ENCODE results near the gene TRIM44. TPM values are rescaled to one million over a fixed set of nuclear protein-coding genes. Genes with fewer than 3 reads are reported as not detected.
"Not testable (repeated sequence)": the region's sequence is repeated elsewhere in the genome, so short reads cannot be mapped to it uniquely, and the experiment has no call there.

TRIM44 gene
- total and polyA plus RNA-seq, 12 donors, result 5.5 to 89.8 (median 34.1) TPM

GRCh38 chr11:35771722-35772121 is 109.1 kb downstream of the TRIM44 start:
- no peak for DNase-seq
- intact Hi-C loops (cut with DNase I), result no loop called here
- H3K4me1 ChIP-seq (replicated peaks in 1 of 2), result no peaks in the 10 kb centered on the region
- H3K27ac ChIP-seq, result no peak overlapping the region
- no peaks in the 10 kb centered on the region for H3K9me3 ChIP-seq (replicated peaks in 1 of 3)
- no peaks in the 10 kb centered on the region for H3K36me3 ChIP-seq (replicated peaks in 1 of 2)
- TF ChIP-seq POLR2A (IDR thresholded peaks at IDR 0.05), result no peak
- TF ChIP-seq, protein P1, sequence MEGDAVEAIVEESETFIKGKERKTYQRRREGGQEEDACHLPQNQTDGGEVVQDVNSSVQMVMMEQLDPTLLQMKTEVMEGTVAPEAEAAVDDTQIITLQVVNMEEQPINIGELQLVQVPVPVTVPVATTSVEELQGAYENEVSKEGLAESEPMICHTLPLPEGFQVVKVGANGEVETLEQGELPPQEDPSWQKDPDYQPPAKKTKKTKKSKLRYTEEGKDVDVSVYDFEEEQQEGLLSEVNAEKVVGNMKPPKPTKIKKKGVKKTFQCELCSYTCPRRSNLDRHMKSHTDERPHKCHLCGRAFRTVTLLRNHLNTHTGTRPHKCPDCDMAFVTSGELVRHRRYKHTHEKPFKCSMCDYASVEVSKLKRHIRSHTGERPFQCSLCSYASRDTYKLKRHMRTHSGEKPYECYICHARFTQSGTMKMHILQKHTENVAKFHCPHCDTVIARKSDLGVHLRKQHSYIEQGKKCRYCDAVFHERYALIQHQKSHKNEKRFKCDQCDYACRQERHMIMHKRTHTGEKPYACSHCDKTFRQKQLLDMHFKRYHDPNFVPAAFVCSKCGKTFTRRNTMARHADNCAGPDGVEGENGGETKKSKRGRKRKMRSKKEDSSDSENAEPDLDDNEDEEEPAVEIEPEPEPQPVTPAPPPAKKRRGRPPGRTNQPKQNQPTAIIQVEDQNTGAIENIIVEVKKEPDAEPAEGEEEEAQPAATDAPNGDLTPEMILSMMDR (IDR thresholded peaks at IDR 0.05), result no peak
- 91 to 99% (median 97%) methylated on average over 4 to 5 of the region's 5 CpGs for WGBS, 4 donors
- no peak overlapping the region for H3K4me3 ChIP-seq
- no peaks in the 10 kb centered on the region for H3K27me3 ChIP-seq

- intact Hi-C loops (cut with DNase I); H3K9me3 ChIP-seq (replicated peaks in 1 of 3); H3K36me3 ChIP-seq (replicated peaks in 1 of 2); DNase-seq; H3K4me1 ChIP-seq (replicated peaks in 1 of 2); H3K4me3 ChIP-seq; H3K27ac ChIP-seq; H3K27me3 ChIP-seq: not testable (repeated sequence)
- 89 to 100% (median 96%) methylated on average over 2 to 3 of the region's 3 CpGs for WGBS, 4 donors
Measured at GRCh38 chr11:35777241-35777640, 114.7 kb downstream of the TRIM44 start.

DNA sequence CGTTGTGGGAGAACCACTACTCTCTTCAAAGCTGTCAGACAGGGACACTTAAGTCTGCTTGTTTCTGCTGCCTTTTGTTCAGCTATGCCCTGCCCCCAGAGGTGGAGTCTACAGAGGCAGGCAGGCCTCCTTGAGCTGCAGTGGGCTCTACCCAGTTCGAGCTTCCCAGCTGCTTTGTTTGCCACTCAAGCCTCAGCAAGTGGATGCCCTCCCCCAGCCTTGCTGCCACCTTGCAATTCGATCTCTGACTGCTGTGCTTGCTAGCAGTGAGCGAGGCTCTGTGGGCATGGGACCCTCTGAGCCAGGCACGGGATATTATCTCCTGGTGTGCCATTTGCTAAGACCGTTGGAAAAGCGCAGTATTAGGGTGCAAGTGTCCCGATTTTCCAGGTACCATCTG is 116.4 kb downstream of the TRIM44 start:
- H3K27me3 ChIP-seq; H3K27ac ChIP-seq; intact Hi-C loops (cut with DNase I); DNase-seq; H3K4me1 ChIP-seq (replicated peaks in 1 of 2); H3K4me3 ChIP-seq; H3K36me3 ChIP-seq (replicated peaks in 1 of 2); H3K9me3 ChIP-seq (replicated peaks in 1 of 3): not testable (repeated sequence)
- WGBS, 4 donors, result 95 to 98% (median 97%) methylated on average over 7 to 8 of the region's 8 CpGs

- peaks cover 0 to 10% of the 10 kb centered on the region in 2 donors for H3K4me1 ChIP-seq (replicated peaks in 1 of 2)
- no peak overlapping the region for H3K4me3 ChIP-seq
- no peak for TF ChIP-seq POLR2A (IDR thresholded peaks at IDR 0.05)
- TF ChIP-seq, protein P1 (IDR thresholded peaks at IDR 0.05), result no peak
- no peaks in the 10 kb centered on the region for H3K27me3 ChIP-seq
- no peak overlapping the region for H3K27ac ChIP-seq
- no peak for DNase-seq
- no peaks in the 10 kb centered on the region for H3K36me3 ChIP-seq (replicated peaks in 1 of 2)
- 97 to 99% (median 98%) methylated on average over 5 of the region's 5 CpGs for WGBS, 4 donors
- peaks cover 0 to 4% (median 0%) of the 10 kb centered on the region in 3 donors for H3K9me3 ChIP-seq (replicated peaks in 1 of 3)
- intact Hi-C loops (cut with DNase I), result no loop called here
Measured at GRCh38 chr11:35779409-35779808, 116.8 kb downstream of the TRIM44 start.

DNA sequence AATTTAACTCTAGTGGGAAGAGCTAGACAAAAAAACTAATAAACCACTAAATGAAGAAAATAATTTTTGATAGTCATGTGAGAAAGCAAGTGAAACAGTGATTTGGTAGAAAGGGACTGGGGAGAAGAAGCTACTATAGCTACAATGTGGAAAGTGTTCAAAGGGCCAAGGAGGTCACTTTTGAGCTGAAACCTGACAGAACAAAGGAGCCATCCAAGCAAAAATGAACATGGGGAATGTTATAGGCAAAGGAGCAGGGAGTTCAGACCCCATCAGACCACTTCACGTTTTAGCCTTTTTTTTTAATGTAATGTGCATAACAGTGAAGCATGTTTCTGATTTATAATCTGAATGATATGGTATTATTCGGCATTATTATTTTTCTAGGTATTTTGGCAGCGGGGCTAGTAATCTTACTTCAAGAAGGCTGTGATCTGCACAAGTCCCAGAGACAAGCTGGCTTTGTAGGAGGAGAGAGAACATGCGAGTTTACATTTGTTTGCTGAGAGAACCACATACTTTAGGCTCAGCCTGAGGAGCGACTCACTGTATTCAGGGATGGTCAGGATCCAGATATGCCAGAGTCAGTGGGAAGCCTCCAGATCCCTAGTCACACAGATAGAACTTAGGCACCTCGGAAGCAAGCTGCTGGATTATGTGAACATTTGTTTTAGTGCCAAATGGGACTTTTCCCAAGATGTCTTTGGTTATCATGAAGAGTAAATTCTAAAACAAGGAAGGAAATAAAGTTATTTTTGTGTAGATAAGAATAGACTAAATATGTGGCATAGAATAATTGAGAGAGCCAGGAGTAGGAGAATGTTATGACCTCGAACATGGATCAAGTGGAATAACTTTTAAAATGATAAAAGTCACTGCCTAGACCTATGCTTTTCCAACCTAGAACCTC is 118.6 kb downstream of the TRIM44 start:
- peaks cover 0 to 10% of the 10 kb centered on the region in 2 donors for H3K4me1 ChIP-seq (replicated peaks in 1 of 2)
- peaks cover 0 to 4% (median 0%) of the 10 kb centered on the region in 3 donors for H3K9me3 ChIP-seq (replicated peaks in 1 of 3)
- no peak for TF ChIP-seq POLR2A (IDR thresholded peaks at IDR 0.05)
- TF ChIP-seq, protein P1 (IDR thresholded peaks at IDR 0.05), result no peak
- no peaks in the 10 kb centered on the region for H3K27me3 ChIP-seq
- DNase-seq, result peak in 2 of 7 donors; percentile 8 to 12
- H3K27ac ChIP-seq, result no peak overlapping the region
- 63 to 73% (median 67%) methylated on average over 7 of the region's 7 CpGs for WGBS, 4 donors
- H3K4me3 ChIP-seq, result no peak overlapping the region
- H3K36me3 ChIP-seq (replicated peaks in 1 of 2), result no peaks in the 10 kb centered on the region
- intact Hi-C loops (cut with DNase I), result no loop called here
